Keratinocyte (primary cell): Measurements from ENCODE around the gene TYR. TPM values are rescaled to one million over a fixed set of nuclear protein-coding genes. Genes with fewer than 3 reads are reported as not detected.

Experiments
- DNase-seq: peaks from one replicate; pipeline ENCODE4 v3.0.0-alpha.2; 2011; ENCODE audit warnings: low read depth, missing footprints, low spot score
- FAIRE-seq: peaks from 2 replicates; lab custom pipeline; 2011; peaks lifted over from hg19 to GRCh38; lab: Jason Lieb, UNC
- H2AFZ ChIP-seq: 2 replicates; pipeline ENCODE4 v1.6.0; 2012; ENCODE audit warnings: low read length, control low read depth, inconsistent platforms; ENCODE audit not compliant: control insufficient read depth
- H3K27ac ChIP-seq: 2 replicates; pipeline ENCODE4 v1.5.1; 2011; ENCODE audit warnings: low read length; ENCODE audit not compliant: control insufficient read depth, insufficient read depth
- H3K27me3 ChIP-seq: 3 replicates; pipeline ENCODE4 v1.6.0; 2011; ENCODE audit warnings: low read length; ENCODE audit not compliant: control insufficient read depth, insufficient read depth; ENCODE audit errors: extremely low read depth
- H3K36me3 ChIP-seq, 2 experiments: 2 replicates in 1 of 2; 3 replicates in 1 of 2; pipeline ENCODE4 v1.5.1; 2011; ENCODE audit warnings: low read length in 2 of 2, mild to moderate bottlenecking in 1 of 2; ENCODE audit not compliant: control insufficient read depth in 2 of 2, insufficient read depth in 2 of 2; ENCODE audit errors: extremely low read depth in 1 of 2
- H3K4me1 ChIP-seq: 3 replicates; pipeline ENCODE4 v1.5.1; 2011; ENCODE audit warnings: low read length; ENCODE audit not compliant: control insufficient read depth, insufficient read depth; ENCODE audit errors: extremely low read depth
- H3K4me2 ChIP-seq: 3 replicates; pipeline ENCODE4 v1.6.0; 2011; ENCODE audit warnings: low read depth, low read length; ENCODE audit not compliant: control insufficient read depth, insufficient read depth; ENCODE audit errors: extremely low read depth
- H3K4me3 ChIP-seq, 3 experiments: fragments of 200-600 bp in 1 of 3; sonication (generic) in 1 of 3; 2 replicates in 2 of 3; 3 replicates in 1 of 3; pipeline ENCODE4 v1.5.1; 2011 to 2016; ENCODE audit warnings: low read length in 3 of 3, mild to moderate bottlenecking in 3 of 3, control low read depth in 2 of 3, inconsistent platforms in 1 of 3, low read depth in 1 of 3, mixed read lengths in 1 of 3, mixed run types in 1 of 3, moderate library complexity in 1 of 3; ENCODE audit not compliant: control insufficient read depth in 2 of 3, insufficient read depth in 2 of 3; ENCODE audit errors: extremely low read depth in 1 of 3
- H3K79me2 ChIP-seq: 2 replicates; pipeline ENCODE4 v1.6.0; 2012; ENCODE audit warnings: low read length; ENCODE audit not compliant: control insufficient read depth, insufficient read depth
- H3K9ac ChIP-seq: 3 replicates; pipeline ENCODE4 v1.6.0; 2011; ENCODE audit warnings: low read length; ENCODE audit not compliant: control insufficient read depth, insufficient read depth; ENCODE audit errors: extremely low read depth
- H3K9me1 ChIP-seq: 3 replicates; pipeline ENCODE4 v1.6.0; 2011; ENCODE audit warnings: low read length; ENCODE audit not compliant: control insufficient read depth, insufficient read depth; ENCODE audit errors: extremely low read depth
- H3K9me3 ChIP-seq: 2 replicates; pipeline ENCODE4 v1.5.1; 2012; ENCODE audit warnings: low read depth, low read length; ENCODE audit not compliant: control insufficient read depth
- H4K20me1 ChIP-seq: 3 replicates; pipeline ENCODE4 v1.6.0; 2011; ENCODE audit warnings: low read length; ENCODE audit not compliant: control insufficient read depth, insufficient read depth; ENCODE audit errors: extremely low read depth
- CTCF ChIP-seq, 3 experiments: IDR thresholded peaks in 1 of 3; conservative IDR thresholded peaks in 1 of 3; optimal IDR thresholded peaks in 1 of 3; 2 replicates in 2 of 3; 3 replicates in 1 of 3; pipeline versions ENCODE3 to v1.5.1; 2011; ENCODE audit warnings: low read length in 3 of 3, mild to moderate bottlenecking in 3 of 3, moderate library complexity in 2 of 3, control low read depth in 1 of 3, inconsistent platforms in 1 of 3; ENCODE audit not compliant: insufficient read depth in 2 of 3; ENCODE audit errors: extremely low read depth in 1 of 3
- EZH2 ChIP-seq: IDR thresholded peaks from one replicate; pipeline ENCODE4 v1.6.1; 2012; ENCODE audit warnings: inconsistent platforms, mild to moderate bottlenecking, low read length, moderate library complexity
- dilution Hi-C: fragments of 300-500 bp; cut with MboI; formaldehyde crosslinking; loops from one replicate; pipeline ENCODE4 v1.7.0; 2020; ENCODE audit warnings: low sequenced_read_pairs; ENCODE audit not compliant: extremely low pct_ligation_motif_present
- polyA plus RNA-seq, 5 experiments: library from polyadenylated mRNA; depleted of rRNA in 3 of 5; stranded (reverse) in 3 of 5; stranded (forward) in 1 of 5; unstranded in 1 of 5; fragments of >200 nt; gene quantifications; 1 replicate in 1 of 5; 2 replicates in 3 of 5; 3 replicates in 1 of 5; pipeline versions ENCODE4 v1.2.1 to v1.2.3, GENCODE V29; 2011 to 2012; ENCODE audit warnings: missing spikeins in 2 of 5, low read depth in 1 of 5, low replicate concordance in 1 of 5

The TYR gene
- polyA plus RNA-seq, 1 donor (not counting 4 experiments of a cell fraction or from before 2014, with no cell fraction given): 0.03 TPM

DNA sequence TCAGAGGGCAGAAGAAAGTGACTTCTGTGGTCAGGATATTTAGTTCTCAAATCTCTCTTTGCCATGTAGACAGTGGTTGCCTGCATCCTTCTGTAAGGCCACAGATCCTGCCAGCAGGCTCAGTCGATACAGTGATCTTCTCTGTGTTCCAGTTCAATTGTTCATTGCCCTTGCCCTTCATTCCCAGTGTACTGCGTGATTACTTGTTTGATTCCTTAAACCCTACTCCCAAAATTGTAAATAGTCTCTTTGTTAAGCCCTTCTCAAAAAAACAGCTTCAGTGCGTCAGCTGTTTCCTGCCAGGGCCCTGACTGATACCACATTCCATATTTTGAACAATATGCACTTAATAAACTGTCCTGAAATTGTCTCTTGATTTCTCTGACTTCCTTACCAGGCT, 9.3 kb upstream of the TYR start:
- FAIRE-seq (no peak), DNase-seq (no peak)
- Histone ChIP-seq H3K9me3 (no peaks in the 10 kb centered on the region), H3K9ac (no peak overlapping the region), H3K9me1 (no peaks in the 10 kb centered on the region), H3K36me3 (no peaks in the 10 kb centered on the region), H2AFZ (no peak overlapping the region), H3K79me2 (no peaks in the 10 kb centered on the region), H3K4me3 (no peak overlapping the region), H3K4me1 (no peaks in the 10 kb centered on the region), H3K27ac (no peak overlapping the region), H4K20me1 (no peaks in the 10 kb centered on the region), H3K4me2 (no peak overlapping the region), H3K27me3 (no peaks in the 10 kb centered on the region)
- dilution Hi-C loops: no loop called here
- TF ChIP-seq CTCF (optimal IDR thresholded peaks at IDR 0.05 in 1 of 3, IDR thresholded peaks at IDR 0.05 in 1 of 3, conservative IDR thresholded peaks at IDR 0.05 in 1 of 3; ENCODE audit: extremely low read depth in 1 of 3, insufficient read depth in 2 of 3, low read length in 3 of 3) (no peak), EZH2 (no peak)

DNA sequence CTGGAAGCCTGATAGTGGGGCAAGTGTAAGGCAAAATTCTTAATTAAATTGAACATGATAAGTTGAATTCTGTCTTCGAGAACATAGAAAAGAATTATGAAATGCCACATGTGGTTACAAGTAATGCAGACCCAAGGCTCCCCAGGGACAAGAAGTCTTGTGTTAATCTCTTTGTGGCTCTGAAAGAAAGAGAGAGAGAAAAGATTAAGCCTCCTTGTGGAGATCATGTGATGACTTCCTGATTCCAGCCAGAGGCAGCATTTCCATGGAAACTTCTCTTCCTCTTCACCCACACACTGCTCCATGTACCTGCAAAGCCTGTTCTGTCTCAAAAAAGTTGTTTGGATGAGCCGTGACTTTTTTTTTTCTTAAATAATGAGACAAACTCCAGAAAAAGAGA, 1.9 kb upstream of the TYR start:
- Histone ChIP-seq H3K4me2 (no peak overlapping the region), H4K20me1 (no peaks in the 10 kb centered on the region), H3K9me3 (no peaks in the 10 kb centered on the region), H3K27ac (no peak overlapping the region), H2AFZ (no peak overlapping the region), H3K9me1 (no peaks in the 10 kb centered on the region), H3K9ac (no peak overlapping the region), H3K36me3 (no peaks in the 10 kb centered on the region), H3K79me2 (no peaks in the 10 kb centered on the region), H3K4me1 (no peaks in the 10 kb centered on the region), H3K4me3 (no peak overlapping the region), H3K27me3 (no peaks in the 10 kb centered on the region)
- FAIRE-seq (no peak), DNase-seq (no peak)
- TF ChIP-seq CTCF (optimal IDR thresholded peaks at IDR 0.05 in 1 of 3, IDR thresholded peaks at IDR 0.05 in 1 of 3, conservative IDR thresholded peaks at IDR 0.05 in 1 of 3; ENCODE audit: extremely low read depth in 1 of 3, insufficient read depth in 2 of 3, low read length in 3 of 3) (no peak), EZH2 (no peak)
- dilution Hi-C loops: no loop called here
